Loucy (cell line): ENCODE results near the gene DPT.

Experiments used
- EZH2phosphoT487 ChIP-seq: fragments of 200-600 bp; IDR thresholded peaks from 2 replicates; pipeline ENCODE4 v1.6.1; 2018; ENCODE audit warnings: antibody characterized with exemption, mild to moderate bottlenecking, moderate library complexity, borderline replicate concordance
- TF ChIP-seq, protein P1 (sequence below): fragments of 200-600 bp; sonication (generic); conservative IDR thresholded peaks from 2 replicates; pipeline ENCODE4 v1.5.1; 2014; ENCODE audit warnings: mild to moderate bottlenecking, antibody characterized with exemption, low read length

DNA sequence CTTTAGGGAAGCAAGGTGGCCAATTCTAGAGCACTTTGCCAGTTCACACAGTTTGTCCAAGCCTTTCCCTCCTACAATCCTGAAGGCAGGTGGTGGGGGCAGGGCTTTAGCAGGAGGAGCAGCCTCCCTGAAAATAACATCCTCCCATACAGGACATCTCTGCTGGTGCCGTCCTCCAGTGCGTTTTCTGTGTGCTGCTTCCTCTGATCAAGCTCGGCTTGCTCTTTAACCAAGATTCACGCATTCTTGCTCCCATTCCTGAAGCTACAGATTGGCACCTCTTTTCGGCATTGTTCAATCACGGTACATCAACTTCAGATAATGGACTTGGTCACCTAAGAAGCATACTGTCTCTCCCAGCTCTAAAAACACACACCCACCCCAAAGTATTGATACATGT lies 7.5 kb upstream of the DPT start:
- TF ChIP-seq, protein P1, sequence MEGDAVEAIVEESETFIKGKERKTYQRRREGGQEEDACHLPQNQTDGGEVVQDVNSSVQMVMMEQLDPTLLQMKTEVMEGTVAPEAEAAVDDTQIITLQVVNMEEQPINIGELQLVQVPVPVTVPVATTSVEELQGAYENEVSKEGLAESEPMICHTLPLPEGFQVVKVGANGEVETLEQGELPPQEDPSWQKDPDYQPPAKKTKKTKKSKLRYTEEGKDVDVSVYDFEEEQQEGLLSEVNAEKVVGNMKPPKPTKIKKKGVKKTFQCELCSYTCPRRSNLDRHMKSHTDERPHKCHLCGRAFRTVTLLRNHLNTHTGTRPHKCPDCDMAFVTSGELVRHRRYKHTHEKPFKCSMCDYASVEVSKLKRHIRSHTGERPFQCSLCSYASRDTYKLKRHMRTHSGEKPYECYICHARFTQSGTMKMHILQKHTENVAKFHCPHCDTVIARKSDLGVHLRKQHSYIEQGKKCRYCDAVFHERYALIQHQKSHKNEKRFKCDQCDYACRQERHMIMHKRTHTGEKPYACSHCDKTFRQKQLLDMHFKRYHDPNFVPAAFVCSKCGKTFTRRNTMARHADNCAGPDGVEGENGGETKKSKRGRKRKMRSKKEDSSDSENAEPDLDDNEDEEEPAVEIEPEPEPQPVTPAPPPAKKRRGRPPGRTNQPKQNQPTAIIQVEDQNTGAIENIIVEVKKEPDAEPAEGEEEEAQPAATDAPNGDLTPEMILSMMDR = no peak
- TF ChIP-seq EZH2phosphoT487 = no peak
